ENCODE measurements around the gene C1orf35. TPM values are rescaled to one million over a fixed set of nuclear protein-coding genes. Genes with fewer than 3 reads are reported as not detected.

C1orf35 gene
- total RNA-seq, 4 donors from 2014 or later: 8.5 to 21.3 (median 18.1) TPM

DNA sequence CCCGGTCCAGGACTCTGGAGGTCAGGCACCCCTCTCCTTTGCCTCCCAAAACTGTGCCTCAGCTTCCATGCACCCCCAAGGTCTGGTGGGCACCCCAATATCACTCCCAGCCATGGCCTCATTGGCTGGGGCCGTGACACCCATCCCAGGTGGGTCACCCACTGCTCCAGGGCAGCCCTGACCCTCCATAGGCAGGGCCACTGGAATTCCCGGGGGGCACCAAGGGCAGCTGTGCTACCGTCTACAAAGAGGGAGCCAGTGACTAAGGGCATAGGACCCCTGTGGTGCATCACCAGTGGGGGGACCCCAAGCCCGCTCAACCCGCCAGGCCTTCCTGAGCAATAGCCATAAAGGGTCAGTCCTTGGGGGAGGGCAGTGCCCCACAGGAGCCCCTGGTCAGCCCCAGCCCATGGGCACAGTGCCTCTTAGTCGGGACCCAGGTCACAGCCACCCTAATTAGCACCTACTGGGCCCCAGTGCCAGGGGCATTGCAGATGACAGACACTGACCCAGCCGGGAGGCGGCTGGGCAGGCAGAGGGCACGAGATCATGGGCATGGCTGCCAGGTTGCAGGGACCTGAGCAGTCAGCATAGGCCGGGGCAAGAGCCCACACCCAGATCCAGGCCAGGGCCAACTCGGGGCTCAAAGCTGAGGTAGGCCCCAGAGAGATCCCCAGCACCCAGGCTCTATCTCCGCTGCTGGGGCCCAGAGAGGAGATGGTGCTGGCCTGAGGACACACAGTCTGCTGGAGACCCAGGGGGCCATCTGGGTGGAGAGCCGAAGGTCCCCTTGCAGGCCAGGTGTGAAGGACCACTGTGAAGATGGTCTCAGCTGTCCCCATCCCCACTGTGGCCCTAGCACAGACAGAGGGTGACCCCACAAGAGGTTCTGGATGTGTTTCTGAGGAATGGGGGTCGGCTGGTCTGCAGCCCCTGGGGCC is 39.6 kb downstream of the C1orf35 start:
- Histone ChIP-seq H3K4me3 (no peak overlapping the region), H3K4me1 (peaks cover 8 to 27% (median 12%) of the 10 kb centered on the region in 3 donors), H3K36me3 (no peaks in the 10 kb centered on the region), H3K27me3 (peaks cover 0 to 100% (median 33%) of the 10 kb centered on the region in 4 donors), H3K27ac (no peak overlapping the region), H3K9me3 (peaks cover 0 to 6% (median 0%) of the 10 kb centered on the region in 3 donors)
- TF ChIP-seq, protein P1, sequence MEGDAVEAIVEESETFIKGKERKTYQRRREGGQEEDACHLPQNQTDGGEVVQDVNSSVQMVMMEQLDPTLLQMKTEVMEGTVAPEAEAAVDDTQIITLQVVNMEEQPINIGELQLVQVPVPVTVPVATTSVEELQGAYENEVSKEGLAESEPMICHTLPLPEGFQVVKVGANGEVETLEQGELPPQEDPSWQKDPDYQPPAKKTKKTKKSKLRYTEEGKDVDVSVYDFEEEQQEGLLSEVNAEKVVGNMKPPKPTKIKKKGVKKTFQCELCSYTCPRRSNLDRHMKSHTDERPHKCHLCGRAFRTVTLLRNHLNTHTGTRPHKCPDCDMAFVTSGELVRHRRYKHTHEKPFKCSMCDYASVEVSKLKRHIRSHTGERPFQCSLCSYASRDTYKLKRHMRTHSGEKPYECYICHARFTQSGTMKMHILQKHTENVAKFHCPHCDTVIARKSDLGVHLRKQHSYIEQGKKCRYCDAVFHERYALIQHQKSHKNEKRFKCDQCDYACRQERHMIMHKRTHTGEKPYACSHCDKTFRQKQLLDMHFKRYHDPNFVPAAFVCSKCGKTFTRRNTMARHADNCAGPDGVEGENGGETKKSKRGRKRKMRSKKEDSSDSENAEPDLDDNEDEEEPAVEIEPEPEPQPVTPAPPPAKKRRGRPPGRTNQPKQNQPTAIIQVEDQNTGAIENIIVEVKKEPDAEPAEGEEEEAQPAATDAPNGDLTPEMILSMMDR (IDR thresholded peaks at IDR 0.05): no peak
- TF ChIP-seq POLR2A (IDR thresholded peaks at IDR 0.05): no peak
- intact Hi-C loops (cut with DNase I): no loop called here
- 65 to 67% methylated on average over 4 to 7 of the region's 15 CpGs for WGBS, 2 donors
- no peak for DNase-seq

GRCh38 chr1:228062812-228063211 is 40.3 kb downstream of the C1orf35 start:
- intact Hi-C loops (cut with DNase I): no loop called here
- H3K27ac ChIP-seq: no peak overlapping the region
- H3K36me3 ChIP-seq: no peaks in the 10 kb centered on the region
- WGBS, 2 donors: 100% methylated on average over 1 of the region's 4 CpGs; no CpG with 5 or more reads in 1 of the 2 donors
- peaks cover 0 to 98% (median 33%) of the 10 kb centered on the region in 4 donors for H3K27me3 ChIP-seq
- H3K9me3 ChIP-seq: peaks cover 0 to 6% (median 0%) of the 10 kb centered on the region in 3 donors
- no peak overlapping the region for H3K4me3 ChIP-seq
- TF ChIP-seq POLR2A (IDR thresholded peaks at IDR 0.05): no peak
- TF ChIP-seq, protein P1 (IDR thresholded peaks at IDR 0.05): no peak
- no peak for DNase-seq
- H3K4me1 ChIP-seq: peaks cover 8 to 29% (median 12%) of the 10 kb centered on the region in 3 donors

DNA sequence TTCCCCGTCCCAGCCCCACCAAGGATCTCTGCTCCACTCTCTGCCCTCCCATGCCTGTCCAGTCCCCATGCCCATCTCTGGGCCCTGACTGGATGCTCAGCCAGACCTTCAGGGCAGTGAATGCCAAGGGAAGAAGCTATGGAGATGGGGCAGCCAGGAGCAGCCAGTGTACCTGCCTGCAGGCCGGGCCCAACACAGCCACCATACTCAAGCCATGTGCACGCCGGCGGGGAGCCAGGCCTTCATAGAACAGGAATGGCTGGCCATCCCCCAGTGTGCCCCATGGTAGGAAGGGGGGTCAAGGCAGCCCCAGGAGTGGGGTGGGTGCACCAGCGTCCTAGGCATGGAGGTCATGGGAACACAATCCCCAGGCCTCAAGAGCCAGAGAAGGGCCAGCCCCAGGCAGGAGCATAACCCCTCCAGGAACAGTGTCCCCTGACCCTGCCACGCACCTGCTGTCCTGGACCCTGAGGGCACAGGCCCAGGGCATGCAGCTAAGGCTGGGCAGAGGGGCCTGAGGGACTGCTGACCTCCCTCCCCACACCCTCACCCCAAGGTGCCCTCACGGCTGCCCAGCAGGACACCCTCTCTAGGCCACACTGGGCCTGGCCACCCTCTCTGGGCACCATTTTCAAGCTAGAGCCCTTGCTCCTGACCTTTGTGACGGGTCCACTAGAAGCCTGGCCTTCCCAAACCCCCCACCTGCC is 40.9 kb downstream of the C1orf35 start:
- 67 to 88% methylated on average over 1 to 4 of the region's 9 CpGs for WGBS, 2 donors
- Histone ChIP-seq H3K4me1 (peaks cover 8 to 34% (median 12%) of the 10 kb centered on the region in 3 donors), H3K9me3 (peaks cover 0 to 6% (median 0%) of the 10 kb centered on the region in 3 donors)

GRCh38 chr1:228061411-228062084 is 41.6 kb downstream of the C1orf35 start:
- no peak for TF ChIP-seq POLR2A (IDR thresholded peaks at IDR 0.05)
- TF ChIP-seq, protein P1 (IDR thresholded peaks at IDR 0.05): no peak
- WGBS, 2 donors: 68 to 69% methylated on average over 4 to 5 of the region's 10 CpGs
- Histone ChIP-seq H3K9me3 (peaks cover 0 to 6% (median 0%) of the 10 kb centered on the region in 3 donors), H3K4me3 (no peak overlapping the region), H3K27me3 (peaks cover 0 to 88% (median 27%) of the 10 kb centered on the region in 4 donors), H3K36me3 (no peaks in the 10 kb centered on the region), H3K27ac (no peak overlapping the region), H3K4me1 (peaks cover 8 to 34% (median 12%) of the 10 kb centered on the region in 3 donors)
- intact Hi-C loops (cut with DNase I): no loop called here
- no peak for DNase-seq

More for the DNA sequence above, 40.9 kb downstream of the C1orf35 start:
- Histone ChIP-seq H3K27ac (no peak overlapping the region), H3K36me3 (no peaks in the 10 kb centered on the region), H3K27me3 (peaks cover 0 to 95% (median 31%) of the 10 kb centered on the region in 4 donors), H3K4me3 (no peak overlapping the region)
- intact Hi-C loops (cut with DNase I): no loop called here
- TF ChIP-seq, protein P1 (IDR thresholded peaks at IDR 0.05): no peak
- no peak for TF ChIP-seq POLR2A (IDR thresholded peaks at IDR 0.05)
- no peak for DNase-seq
